Hepatic stellate cell (primary cell): ENCODE data around the gene SLC2A2.
A peak's percentile ranks its signal among the peaks of the same experiment; 100 is the strongest.

Source experiments
- DNase-seq: peaks from one replicate; pipeline ENCODE4 v3.0.0; 2011; ENCODE audit warnings: low spot score

Gene SLC2A2

DNA sequence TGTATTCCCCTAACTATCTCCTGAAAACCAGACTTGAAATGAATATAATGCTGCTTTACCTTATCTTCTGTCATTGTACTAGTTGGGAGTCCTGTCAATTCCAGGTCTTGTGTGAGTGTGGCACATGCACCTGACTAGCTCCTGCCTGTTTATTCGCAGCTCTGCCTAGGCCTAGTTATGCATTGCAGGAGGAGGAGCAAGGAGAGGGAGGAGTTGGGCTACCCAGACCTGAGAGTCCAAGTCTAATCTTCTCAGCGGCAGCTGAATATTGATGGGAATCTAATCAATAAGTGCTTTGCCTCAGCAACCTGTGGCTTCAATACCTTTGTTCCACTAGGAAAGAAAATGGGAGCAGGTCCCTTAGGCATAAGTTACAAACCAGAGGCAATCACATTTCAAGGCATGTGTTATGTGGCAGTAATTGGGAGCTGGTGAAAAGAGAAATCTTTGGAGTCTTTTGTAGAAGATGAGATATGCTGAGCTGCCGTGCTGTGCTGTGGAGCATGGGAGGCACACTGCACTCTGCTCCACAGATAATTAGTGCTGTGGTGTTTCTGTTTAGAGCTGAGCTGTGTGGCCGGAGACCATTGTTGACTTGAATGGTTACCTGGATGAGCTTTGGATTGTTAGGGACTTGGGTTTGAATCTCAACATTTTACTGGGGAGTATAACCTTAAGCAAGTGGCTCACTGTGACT, at the start of gene SLC2A2:
SLC2A2 (minus strand) TSS at position 124 of the 697 bp plus-strand sequence; CDS start at position 74, 50 bp downstream.
- no peak for DNase-seq

GRCh38 chr3:171072432-171072831, 45.9 kb upstream of the SLC2A2 start:
- DNase-seq: no peak

DNA sequence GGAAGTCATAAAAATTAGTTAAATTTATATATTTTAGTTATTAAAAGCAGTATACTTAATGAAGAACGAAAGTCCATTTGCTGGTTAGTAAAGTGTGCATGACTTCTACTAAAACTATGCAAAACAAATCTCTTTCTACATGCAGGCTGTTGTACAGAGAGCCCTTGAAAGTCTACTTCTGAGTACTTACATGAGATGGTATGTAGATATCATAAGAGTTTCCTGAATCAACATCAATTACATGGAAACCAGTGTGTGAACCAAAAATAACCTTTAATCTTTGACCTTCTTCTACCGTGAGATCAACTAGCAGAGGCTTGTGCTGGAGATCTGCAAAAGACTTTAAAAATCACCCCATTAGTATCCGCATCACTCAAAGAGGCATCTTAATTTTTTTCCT, 42.1 kb upstream of the SLC2A2 start:
- no peak for DNase-seq

DNA sequence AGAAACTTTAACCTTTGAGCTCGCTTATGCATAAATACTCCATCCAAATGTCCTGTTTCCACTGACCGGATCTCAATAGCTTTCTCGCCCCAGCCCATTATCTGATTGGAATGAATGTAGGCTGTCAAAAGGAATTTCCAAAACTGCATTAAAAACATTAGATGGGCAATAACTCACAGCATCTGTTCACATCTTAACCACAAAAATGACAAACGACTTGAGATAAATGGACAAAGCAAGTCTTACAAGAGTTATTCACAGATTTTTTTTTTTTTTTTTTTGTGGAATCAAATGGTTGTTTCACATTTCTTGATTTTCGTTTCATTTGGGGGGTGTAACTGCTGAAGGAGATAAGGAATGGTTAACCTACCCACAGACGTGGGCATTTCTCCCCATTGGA, 39.7 kb upstream of the SLC2A2 start:
- DNase-seq: no peak

- DNase-seq: no peak
Observed at GRCh38 chr3:171065732-171066131, 39.2 kb upstream of the SLC2A2 start.

DNA sequence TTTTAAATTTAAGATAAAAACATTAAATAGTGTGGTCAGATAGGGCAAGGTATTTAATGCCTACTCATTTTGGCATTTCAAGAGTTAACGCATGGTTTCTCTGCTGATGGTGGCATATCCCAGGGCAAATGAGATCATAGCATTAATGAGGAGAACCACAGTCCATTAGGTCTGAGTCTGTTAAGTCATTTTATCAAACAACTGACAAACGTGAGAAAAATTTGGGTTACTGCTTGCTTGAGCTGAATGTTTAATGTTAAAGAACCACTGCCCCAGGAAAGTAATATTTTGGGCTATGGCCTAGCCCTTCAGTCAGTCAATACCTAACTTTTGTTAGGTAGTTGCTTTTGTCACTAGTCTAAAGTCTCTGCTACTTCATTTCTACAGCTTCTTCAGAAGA, 37.9 kb upstream of the SLC2A2 start:
- DNase-seq: no peak

DNA sequence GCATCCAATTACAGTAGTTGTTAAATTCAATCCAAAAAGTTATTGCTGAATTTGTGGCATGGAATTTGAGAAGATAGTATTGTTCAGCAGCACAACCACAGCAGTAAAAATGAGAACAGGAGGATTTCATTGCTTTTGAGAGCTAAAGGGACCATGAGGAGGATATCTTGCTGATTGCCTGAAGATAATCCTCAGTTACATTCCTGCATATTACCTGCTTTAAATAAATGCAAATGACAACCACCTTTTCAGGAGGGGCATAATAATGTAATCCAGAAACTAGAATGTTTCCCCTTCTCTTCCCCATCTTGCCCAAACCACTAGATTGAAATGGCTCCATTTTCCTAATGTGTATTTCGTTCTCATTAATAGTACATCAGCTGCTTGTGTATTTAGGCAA, 35.2 kb upstream of the SLC2A2 start:
- DNase-seq: no peak

DNA sequence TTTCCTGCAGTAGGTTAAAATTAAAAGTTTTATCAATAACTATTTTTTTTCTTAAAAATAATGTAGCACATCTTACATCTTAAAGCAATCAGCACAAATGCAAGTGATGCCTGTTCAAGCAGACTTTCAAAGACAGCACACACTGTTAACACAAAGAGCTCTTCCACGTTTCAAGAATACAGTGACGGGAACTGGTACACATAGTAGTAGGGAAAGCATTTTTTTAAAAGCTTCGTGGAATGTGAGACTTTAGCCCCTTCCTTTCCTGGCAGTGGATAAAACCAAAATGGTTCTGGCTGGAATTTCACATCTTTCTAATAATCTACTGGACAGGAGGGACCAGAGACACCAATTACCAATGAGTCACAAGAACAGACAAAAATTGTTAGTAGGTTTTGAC, 33.5 kb upstream of the SLC2A2 start:
- no peak for DNase-seq

- DNase-seq: no peak
Observed at GRCh38 chr3:171058873-171059603, 32.5 kb upstream of the SLC2A2 start.

DNA sequence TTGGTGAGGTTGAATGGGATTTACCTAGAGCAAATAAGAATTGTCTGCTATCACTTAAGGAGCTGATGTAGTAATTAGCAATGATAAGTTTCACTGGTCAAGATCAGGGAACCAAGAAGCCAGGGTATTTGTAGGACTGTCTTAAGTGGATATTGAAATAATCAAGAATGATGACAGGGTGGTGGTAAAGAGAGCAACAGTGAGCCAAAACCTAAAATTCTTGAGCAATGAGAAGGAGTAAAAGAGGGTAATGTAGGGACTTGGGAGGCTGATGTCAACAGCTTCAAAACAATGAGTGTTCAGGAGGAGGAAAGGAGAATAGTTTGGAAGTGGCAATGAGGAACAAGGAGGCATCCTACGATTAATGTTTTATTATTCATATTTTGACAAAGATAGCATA, 31.5 kb upstream of the SLC2A2 start:
- no peak for DNase-seq

- no peak for DNase-seq
Observed at GRCh38 chr3:171057072-171057471, 30.6 kb upstream of the SLC2A2 start.

- DNase-seq: no peak
Observed at GRCh38 chr3:171056528-171056927, 30.0 kb upstream of the SLC2A2 start.

DNA sequence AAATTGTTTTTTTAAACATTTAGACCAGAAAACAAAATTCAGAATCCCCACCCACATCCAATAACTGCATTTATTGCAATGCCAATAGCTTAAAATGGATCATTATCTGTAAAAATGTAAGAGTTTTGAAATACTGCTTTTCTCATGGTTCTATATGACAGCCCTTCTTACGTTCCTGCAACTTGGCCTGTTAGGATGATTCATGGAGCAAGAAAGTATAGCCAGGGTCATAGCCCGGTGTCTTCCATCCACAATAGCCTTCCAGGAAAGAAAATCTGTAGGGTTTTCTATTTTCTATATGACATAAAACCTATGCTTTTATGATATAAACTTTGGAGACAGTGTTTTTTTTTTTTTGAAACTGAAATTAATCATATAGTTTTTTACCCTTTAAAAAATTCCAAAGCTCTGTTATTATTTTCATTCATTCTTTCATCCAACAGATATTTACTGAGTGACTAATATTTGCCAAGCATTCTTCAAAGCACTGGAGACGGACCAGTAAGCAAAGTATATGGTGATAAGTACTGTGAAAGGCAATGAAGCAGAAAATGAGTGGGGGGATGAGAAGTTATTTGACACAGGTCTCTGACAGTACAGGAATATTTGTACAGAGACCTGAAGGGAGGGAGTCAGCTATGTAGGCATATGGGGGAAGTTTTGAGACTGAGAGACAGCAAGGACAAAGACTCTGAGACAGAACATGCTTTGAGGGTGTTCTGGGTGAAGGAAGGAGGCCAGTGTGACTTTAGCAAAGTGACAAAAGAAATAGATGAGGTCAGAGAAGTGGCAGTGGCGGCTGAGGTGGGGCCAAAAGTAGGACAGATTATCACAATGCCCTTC, 29.0 kb upstream of the SLC2A2 start:
- no peak for DNase-seq

DNA sequence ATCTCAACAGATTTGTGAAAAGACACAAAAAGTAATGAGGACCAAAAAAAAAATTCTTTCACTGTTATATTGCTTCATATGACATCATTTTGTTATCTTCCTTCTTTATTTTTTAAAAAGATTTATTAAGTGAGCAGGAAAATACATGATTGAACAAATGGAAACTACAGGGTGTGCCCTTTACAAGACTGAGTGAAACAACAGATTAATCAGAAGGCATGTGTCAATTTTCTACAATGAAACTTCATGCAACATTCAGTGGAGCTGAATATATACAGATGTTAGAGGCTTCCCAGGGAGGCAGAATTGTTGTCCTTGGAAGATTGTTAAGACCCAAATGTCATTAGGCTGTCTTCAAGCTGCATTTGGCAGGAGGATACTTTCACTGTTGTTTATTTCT, 28.4 kb upstream of the SLC2A2 start:
- DNase-seq: no peak

DNA sequence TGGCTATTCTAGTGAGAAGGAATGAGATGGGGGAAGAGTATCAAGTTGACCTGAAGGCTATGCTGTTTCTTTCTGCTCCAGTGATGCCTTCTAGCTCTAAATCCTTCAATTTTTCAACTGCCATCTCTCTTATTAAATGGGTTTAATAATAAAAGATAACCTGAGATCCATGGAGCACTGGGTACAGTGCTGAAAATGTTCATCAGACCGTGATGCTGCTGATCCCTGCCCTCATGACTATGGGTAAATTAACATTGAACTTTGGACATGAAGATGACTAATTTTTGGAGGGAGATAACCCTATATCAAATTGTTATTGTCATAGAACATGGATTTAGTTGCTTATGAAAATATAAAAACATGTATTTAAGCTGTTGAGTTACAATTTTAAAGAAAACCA, 27.7 kb upstream of the SLC2A2 start:
- no peak for DNase-seq

DNA sequence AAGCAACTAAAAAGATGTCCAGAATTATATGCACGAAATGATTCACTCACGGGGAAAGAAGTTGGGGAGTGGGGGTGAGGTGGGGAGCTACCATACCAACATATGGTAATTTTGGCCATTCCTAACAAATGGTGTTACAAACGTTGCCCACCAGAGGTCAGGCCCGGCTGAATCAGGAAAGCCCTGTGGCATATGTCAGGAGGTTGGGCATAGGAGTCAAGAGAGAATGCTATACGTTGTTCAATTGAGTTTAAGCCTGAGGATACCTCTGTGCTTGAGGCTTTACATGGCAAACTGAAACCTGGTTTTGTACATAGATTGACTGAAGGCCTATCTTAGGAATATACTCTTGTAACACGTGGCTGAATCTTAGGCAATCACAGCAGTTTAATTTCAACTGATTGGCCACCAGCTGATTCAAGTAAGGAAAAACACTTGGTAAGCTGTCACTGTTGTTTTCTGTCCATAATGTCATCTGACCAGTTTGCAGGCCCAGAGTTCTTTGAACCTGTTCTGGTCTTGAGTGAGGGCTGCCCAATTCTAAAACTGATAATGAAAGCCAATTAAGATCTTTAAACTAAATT, 23.4 kb upstream of the SLC2A2 start:
- DNase-seq: peak; percentile 51

GRCh38 chr3:171046760-171047159, 20.2 kb upstream of the SLC2A2 start:
- no peak for DNase-seq

DNA sequence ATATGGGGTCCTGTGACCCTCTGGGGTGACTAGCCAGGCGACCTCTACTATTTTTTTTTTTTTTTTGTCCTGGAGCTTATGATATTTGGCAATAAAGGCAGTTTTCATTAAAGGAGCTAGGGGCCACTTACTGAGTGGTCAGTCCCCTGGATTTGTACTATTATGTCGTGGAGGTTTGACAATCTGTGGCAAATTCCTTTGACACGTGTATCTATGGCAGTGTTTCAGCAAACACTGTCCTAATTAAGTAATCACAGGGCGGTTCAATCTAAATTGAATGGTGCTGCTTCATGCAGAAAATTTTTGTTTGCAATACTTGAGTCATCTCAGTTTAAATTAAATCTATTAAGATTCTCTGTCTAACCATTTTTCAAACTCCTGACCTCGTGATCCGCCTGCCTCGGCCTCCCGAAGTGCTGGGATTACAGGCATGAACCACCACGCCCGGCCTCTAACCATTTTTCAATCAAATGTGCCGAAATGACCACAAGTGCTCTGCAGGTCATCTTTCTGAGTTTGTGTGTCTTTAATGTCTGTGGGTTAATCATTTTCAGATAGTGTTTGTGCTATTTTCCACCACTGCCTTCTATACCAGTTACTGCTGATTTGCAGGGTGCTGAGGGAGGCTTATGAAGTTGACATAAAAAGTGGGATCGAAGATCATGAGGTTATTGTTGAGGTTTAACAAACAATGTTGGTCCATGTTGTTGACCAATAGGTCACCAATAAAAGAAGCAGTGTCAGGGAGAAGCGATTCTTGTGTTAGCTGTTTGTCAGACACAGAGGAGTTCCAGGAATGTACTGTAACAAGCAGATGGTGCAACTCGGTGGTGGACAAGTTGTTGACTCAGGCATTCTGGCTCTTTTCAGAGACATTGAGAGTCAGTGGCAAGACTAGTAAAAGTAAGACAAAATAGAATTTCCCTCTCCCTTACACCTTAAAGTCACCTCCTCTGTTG, 18.6 kb upstream of the SLC2A2 start:
- peak; percentile 45 for DNase-seq

GRCh38 chr3:171044384-171044783, 17.9 kb upstream of the SLC2A2 start:
- no peak for DNase-seq

DNA sequence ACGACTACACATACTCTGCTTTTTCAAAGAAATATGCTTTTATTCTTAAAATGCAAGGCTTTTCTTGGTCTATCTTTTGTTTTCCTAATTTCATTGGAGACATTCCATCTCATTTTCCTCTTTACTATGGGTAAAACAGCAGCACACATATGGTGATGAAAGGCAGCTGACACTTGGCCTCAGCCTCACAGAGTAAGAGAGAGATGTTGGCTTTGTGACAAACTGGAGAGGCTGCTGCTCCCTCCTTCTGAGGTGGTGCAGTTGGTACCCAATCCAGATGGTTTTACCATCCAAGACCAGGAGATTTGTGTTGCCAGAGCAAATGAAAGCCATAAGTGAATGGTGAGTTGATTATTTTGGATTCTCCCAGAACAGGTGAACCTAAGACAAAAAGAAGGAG, 13.2 kb upstream of the SLC2A2 start:
- no peak for DNase-seq

DNA sequence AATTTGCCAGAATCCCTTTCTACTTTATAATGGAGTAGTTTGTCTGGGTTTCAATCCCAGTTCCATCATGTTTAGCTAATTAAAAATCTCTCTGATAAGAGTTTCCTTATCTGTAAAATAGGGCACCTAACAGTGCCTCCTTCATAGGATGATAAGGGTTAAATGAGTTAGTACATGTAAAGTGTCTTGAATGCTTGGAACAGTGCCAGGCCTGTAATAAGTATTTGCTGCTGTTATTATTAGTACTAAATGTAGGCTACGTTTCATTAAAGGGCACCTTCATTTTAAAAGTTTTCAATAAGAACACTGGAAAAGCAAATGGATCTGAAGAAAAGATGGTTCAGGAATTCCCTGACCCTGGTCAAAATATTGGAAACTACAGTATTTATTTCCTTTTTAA, 11.8 kb upstream of the SLC2A2 start:
- no peak for DNase-seq
